NT2/D1 (cell line): ENCODE data around the gene COLQ.

Source experiments
- YY1 ChIP-seq: IDR thresholded peaks from 2 replicates; pipeline ENCODE4 v1.6.1; 2011; ENCODE audit not compliant: insufficient read length, insufficient read depth
- ZNF274 ChIP-seq: IDR thresholded peaks from 2 replicates; pipeline ENCODE4 v1.6.1; 2011; ENCODE audit warnings: mild to moderate bottlenecking, low read depth, low read length

- TF ChIP-seq ZNF274 (no peak), YY1 (no peak)
These were observed 25.8 kb downstream of the COLQ start for GRCh38 chr3:15495461-15496340.
